ENCODE data around the gene UBE2E2. TPM values are rescaled to one million over a fixed set of nuclear protein-coding genes. Genes with fewer than 3 reads are reported as not detected.
"Not testable (repeated sequence)": the region's sequence is repeated elsewhere in the genome, so short reads cannot be mapped to it uniquely, and the experiment has no call there.

UBE2E2 gene
- total RNA-seq, 3 donors from 2014 or later = 31.5 to 96.2 (median 59.7) TPM

DNA sequence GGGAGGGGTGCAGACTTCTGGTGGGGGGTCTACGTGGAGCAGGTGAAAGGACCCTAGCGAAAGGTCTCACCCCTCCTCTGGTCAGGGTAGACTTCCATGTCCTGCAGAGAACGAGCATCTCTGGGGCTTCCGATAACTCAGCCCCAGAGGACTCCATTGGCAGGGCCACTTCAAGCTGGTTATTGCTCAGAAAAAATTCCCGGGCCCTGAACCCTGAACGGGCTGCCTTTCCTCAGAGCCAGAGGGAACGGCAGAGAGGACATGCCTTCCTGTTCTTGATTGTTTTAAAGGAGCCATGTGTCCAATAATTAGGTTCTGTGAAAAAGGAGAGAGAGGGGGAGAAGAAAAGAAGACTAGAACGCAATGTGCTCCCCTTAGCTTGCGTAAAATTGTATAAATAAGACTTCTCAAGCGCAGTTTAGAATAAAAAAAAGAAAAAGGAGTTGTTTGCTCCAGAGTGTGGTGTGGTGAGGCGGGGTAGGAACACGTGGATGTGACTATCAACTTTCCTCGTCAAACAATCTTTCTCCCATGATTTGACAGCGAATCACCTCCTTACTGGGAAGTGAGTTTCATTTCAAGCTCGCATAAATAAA, 409.3 kb downstream of the UBE2E2 start:
- no peaks in the 10 kb centered on the region for H3K36me3 ChIP-seq
- H3K4me3 ChIP-seq = peak overlapping the region; percentile 21 to 43 (median 26)
- H3K27me3 ChIP-seq = no peaks in the 10 kb centered on the region
- H3K9me3 ChIP-seq = no peaks in the 10 kb centered on the region
- H3K27ac ChIP-seq = peak overlapping the region in 1 of 2 donors; percentile 4
- TF ChIP-seq, protein P1, sequence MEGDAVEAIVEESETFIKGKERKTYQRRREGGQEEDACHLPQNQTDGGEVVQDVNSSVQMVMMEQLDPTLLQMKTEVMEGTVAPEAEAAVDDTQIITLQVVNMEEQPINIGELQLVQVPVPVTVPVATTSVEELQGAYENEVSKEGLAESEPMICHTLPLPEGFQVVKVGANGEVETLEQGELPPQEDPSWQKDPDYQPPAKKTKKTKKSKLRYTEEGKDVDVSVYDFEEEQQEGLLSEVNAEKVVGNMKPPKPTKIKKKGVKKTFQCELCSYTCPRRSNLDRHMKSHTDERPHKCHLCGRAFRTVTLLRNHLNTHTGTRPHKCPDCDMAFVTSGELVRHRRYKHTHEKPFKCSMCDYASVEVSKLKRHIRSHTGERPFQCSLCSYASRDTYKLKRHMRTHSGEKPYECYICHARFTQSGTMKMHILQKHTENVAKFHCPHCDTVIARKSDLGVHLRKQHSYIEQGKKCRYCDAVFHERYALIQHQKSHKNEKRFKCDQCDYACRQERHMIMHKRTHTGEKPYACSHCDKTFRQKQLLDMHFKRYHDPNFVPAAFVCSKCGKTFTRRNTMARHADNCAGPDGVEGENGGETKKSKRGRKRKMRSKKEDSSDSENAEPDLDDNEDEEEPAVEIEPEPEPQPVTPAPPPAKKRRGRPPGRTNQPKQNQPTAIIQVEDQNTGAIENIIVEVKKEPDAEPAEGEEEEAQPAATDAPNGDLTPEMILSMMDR (IDR thresholded peaks at IDR 0.05) = no peak
- TF ChIP-seq POLR2A (IDR thresholded peaks at IDR 0.05) = no peak
- TF ChIP-seq POLR2AphosphoS5 (IDR thresholded peaks at IDR 0.05) = no peak
- H3K4me1 ChIP-seq = no peaks in the 10 kb centered on the region
- intact Hi-C loops (cut with DNase I; ENCODE audit: low total_unique reads) = no loop called here
- no peak for DNase-seq (ENCODE audit: low spot score in 2 of 2)

DNA sequence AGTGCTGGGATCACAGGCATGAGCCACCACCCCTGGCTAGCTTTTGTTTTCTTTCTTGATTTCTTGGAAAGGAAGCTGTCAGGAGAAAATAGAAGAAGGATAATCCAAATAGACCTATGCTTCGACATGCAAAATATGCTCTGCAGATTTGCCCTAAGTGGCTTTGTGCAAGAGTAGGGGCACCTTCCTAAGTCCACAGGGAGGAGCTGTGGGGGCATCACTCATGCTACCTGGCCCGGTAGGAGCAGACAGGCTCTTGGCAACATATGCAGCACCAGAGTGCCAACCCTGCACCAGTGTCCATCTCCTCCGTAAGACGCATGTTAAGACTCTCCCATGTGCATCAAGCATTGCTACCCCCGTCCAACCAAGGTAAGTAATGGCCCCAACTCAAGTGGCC, 411.9 kb downstream of the UBE2E2 start:
- TF ChIP-seq, protein P1 (IDR thresholded peaks at IDR 0.05) = no peak
- TF ChIP-seq POLR2A (IDR thresholded peaks at IDR 0.05) (no peak), POLR2AphosphoS5 (IDR thresholded peaks at IDR 0.05) (no peak)
- Histone ChIP-seq H3K36me3 (no peaks in the 10 kb centered on the region), H3K9me3 (no peaks in the 10 kb centered on the region), H3K27me3 (no peaks in the 10 kb centered on the region), H3K4me1 (no peaks in the 10 kb centered on the region), H3K4me3 (no peak overlapping the region), H3K27ac (no peak overlapping the region)
- no peak for DNase-seq (ENCODE audit: low spot score in 2 of 2)
- intact Hi-C loops (cut with DNase I; ENCODE audit: low total_unique reads) = no loop called here

DNA sequence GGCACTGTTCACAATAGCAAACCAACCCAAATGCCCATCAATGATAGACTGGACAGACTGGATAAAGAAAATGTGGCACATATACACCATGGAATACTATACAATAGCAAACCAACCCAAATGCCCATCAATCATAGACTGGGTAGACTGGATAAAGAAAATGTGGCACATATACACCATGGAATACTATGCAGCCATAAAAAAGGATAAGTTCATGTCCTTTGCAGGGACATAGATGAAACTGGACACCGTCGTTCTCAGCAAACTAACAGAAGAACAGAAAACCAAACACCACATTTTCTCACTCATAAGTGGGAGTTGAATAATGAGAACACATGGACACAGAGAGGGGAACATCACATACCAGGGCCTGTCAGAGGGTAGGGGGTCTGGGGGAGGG, 415.3 kb downstream of the UBE2E2 start:
- H3K4me3 ChIP-seq; H3K4me1 ChIP-seq; H3K9me3 ChIP-seq; DNase-seq (ENCODE audit: low spot score in 2 of 2); H3K27ac ChIP-seq; H3K27me3 ChIP-seq; intact Hi-C loops (cut with DNase I; ENCODE audit: low total_unique reads); H3K36me3 ChIP-seq: not testable (repeated sequence)

DNA sequence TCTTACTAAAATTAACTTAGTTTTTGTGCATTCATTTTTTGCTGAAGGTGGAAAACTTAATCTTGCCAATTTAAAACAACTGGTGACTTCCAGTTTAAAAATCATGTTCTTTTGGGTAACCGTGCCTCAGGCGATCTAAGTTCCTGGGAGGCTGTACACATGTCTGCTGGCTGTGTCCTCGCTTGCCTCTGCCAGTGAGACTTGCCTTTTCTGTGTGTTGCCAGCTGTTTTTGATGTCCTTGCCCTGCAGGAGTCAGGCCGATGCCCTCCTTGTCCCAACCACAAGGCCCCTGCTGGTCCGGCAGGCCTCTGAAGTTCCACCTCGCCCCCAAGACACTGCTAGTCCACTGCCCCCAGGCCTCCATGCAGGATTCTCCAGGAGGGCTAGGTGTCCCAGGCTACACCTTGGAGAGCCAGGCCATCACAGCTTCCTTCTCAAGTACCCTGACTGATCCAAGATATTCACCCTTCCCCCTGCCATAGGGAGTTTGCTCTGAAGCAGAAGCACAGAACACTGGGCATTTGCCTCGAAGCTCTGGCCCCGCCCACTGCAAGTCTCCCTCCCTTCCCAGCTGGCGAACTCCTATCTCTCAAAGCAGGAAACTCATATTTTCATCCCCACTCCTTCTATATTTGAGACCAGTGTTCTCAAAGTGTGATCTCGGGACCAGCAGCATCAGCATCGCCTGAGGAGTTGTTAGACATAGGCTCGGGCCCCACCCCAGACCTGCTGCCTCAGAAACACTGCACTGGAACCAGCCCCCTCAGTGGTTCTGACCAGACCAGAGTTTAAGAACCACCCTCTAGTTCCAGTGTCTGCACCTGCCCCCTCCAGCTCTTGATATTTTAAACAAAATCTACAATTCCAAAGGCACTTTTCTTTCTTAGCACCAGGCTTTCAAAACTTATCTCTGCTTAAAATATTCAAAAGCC, 416.8 kb downstream of the UBE2E2 start:
- Histone ChIP-seq H3K9me3 (peaks cover 7 to 10% of the 10 kb centered on the region in 2 donors), H3K27ac (no peak overlapping the region), H3K27me3 (no peaks in the 10 kb centered on the region), H3K36me3 (no peaks in the 10 kb centered on the region), H3K4me3 (no peak overlapping the region), H3K4me1 (no peaks in the 10 kb centered on the region)
- no peak for TF ChIP-seq POLR2A (IDR thresholded peaks at IDR 0.05)
- TF ChIP-seq, protein P1 (IDR thresholded peaks at IDR 0.05) = no peak
- no peak for TF ChIP-seq POLR2AphosphoS5 (IDR thresholded peaks at IDR 0.05)
- intact Hi-C loops (cut with DNase I; ENCODE audit: low total_unique reads) = no loop called here
- DNase-seq (ENCODE audit: low spot score in 2 of 2) = no peak

DNA sequence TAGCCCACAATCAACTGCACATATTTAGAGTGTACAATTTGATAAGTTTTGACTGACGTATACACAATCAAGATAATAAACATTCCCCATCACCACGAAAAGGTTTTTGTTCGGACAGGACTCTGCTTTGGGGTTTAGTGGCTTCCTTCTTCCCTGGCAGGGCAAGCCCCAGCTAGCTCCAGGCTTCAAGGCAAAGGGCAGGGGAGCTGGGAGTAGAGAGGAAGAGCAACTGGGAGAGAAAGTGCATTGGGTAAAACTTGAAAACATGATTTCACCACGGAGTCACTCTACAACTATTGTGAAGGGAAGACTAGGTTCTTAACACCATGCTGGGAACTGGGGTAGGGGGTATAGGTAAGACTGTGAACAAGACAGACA, 417.5 kb downstream of the UBE2E2 start:
- H3K36me3 ChIP-seq = no peaks in the 10 kb centered on the region
- H3K9me3 ChIP-seq = peaks cover 7 to 15% of the 10 kb centered on the region in 2 donors
- H3K27ac ChIP-seq = no peak overlapping the region
- TF ChIP-seq POLR2AphosphoS5 (IDR thresholded peaks at IDR 0.05) (no peak), POLR2A (IDR thresholded peaks at IDR 0.05) (no peak)
- TF ChIP-seq, protein P1 (IDR thresholded peaks at IDR 0.05) = no peak
- intact Hi-C loops (cut with DNase I; ENCODE audit: low total_unique reads) = no loop called here
- H3K4me3 ChIP-seq = no peak overlapping the region
- no peak for DNase-seq (ENCODE audit: low spot score in 2 of 2)
- no peaks in the 10 kb centered on the region for H3K27me3 ChIP-seq
- no peaks in the 10 kb centered on the region for H3K4me1 ChIP-seq
